GM15510 (cell line): ENCODE data around the gene OAS1.
A peak's percentile ranks its signal among the peaks of the same experiment; 100 is the strongest.

Experiments
- POLR2A ChIP-seq: IDR thresholded peaks from 3 replicates; pipeline ENCODE4 v1.6.1; 2011; ENCODE audit warnings: borderline replicate concordance; ENCODE audit not compliant: insufficient read length; ENCODE audit errors: extremely low read depth

OAS1 gene

GRCh38 chr12:112906712-112907414 is at the start of gene OAS1:
TSS of gene OAS1 (plus strand) at chr12:112906962. CDS start at chr12:112907040, 78 bp downstream.
- peak; percentile 83 for TF ChIP-seq POLR2A

GRCh38 chr12:112859291-112859690 is 47.5 kb upstream of the OAS1 start:
- TF ChIP-seq POLR2A = no peak

- TF ChIP-seq POLR2A = no peak
Observed at GRCh38 chr12:112860181-112860580, 46.6 kb upstream of the OAS1 start.

GRCh38 chr12:112861284-112861683 is 45.5 kb upstream of the OAS1 start:
- no peak for TF ChIP-seq POLR2A

GRCh38 chr12:112862636-112863290 is 44.0 kb upstream of the OAS1 start:
- no peak for TF ChIP-seq POLR2A

- no peak for TF ChIP-seq POLR2A
Observed at GRCh38 chr12:112868459-112869041, 38.2 kb upstream of the OAS1 start.

- no peak for TF ChIP-seq POLR2A
Observed at GRCh38 chr12:112869091-112869490, 37.7 kb upstream of the OAS1 start.

GRCh38 chr12:112869778-112870177 is 37.0 kb upstream of the OAS1 start:
- TF ChIP-seq POLR2A = no peak

- no peak for TF ChIP-seq POLR2A
Observed at GRCh38 chr12:112870267-112870980, 36.3 kb upstream of the OAS1 start.

GRCh38 chr12:112875608-112876007 is 31.2 kb upstream of the OAS1 start:
- TF ChIP-seq POLR2A = no peak

- no peak for TF ChIP-seq POLR2A
Observed at GRCh38 chr12:112876506-112876905, 30.3 kb upstream of the OAS1 start.

- no peak for TF ChIP-seq POLR2A
Observed at GRCh38 chr12:112877006-112877405, 29.8 kb upstream of the OAS1 start.

- no peak for TF ChIP-seq POLR2A
Observed at GRCh38 chr12:112878488-112878887, 28.3 kb upstream of the OAS1 start.

- TF ChIP-seq POLR2A = no peak
Observed at GRCh38 chr12:112879191-112879705, 27.5 kb upstream of the OAS1 start.

- no peak for TF ChIP-seq POLR2A
Observed at GRCh38 chr12:112881602-112882001, 25.2 kb upstream of the OAS1 start.

GRCh38 chr12:112885236-112885635 is 21.5 kb upstream of the OAS1 start:
- no peak for TF ChIP-seq POLR2A

- no peak for TF ChIP-seq POLR2A
Observed at GRCh38 chr12:112887550-112887949, 19.2 kb upstream of the OAS1 start.
